GM11168 (cell line): ENCODE measurements around the gene FAM187B.

Experiments used
- in situ Hi-C: fragments of 300-500 bp; cut with MboI; formaldehyde crosslinking; loops from one replicate; pipeline ENCODE4 v1.12.0; 2022; ENCODE audit warnings: low sequenced_read_pairs; ENCODE audit not compliant: unreplicated experiment

Gene FAM187B

GRCh38 chr19:35228177-35228930 lies at the start of gene FAM187B:
FAM187B (minus strand) TSS chr19:35228739; CDS start chr19:35228680, 59 bp downstream.
- in situ Hi-C loops, result no loop called here

GRCh38 chr19:35276706-35277281 lies 48.3 kb upstream of the FAM187B start:
- in situ Hi-C loops, result no loop called here

- in situ Hi-C loops, result no loop called here
These were observed 45.8 kb upstream of the FAM187B start for GRCh38 chr19:35274323-35274722.

- in situ Hi-C loops, result no loop called here
These were observed 45.2 kb upstream of the FAM187B start for GRCh38 chr19:35273686-35274259.

- in situ Hi-C loops, result no loop called here
These were observed 44.6 kb upstream of the FAM187B start for GRCh38 chr19:35272954-35273649.

- in situ Hi-C loops, result no loop called here
These were observed 43.7 kb upstream of the FAM187B start for GRCh38 chr19:35272122-35272719.

GRCh38 chr19:35271546-35271945 lies 43.0 kb upstream of the FAM187B start:
- in situ Hi-C loops, result no loop called here

GRCh38 chr19:35270381-35270811 lies 41.9 kb upstream of the FAM187B start:
- in situ Hi-C loops, result no loop called here

GRCh38 chr19:35269438-35270117 lies 41.0 kb upstream of the FAM187B start:
- in situ Hi-C loops, result no loop called here

GRCh38 chr19:35268536-35269437 lies 40.2 kb upstream of the FAM187B start, which contains the start of gene USF2:
USF2 (plus strand) TSS chr19:35268962; CDS start chr19:35269102, 140 bp downstream.
- in situ Hi-C loops, result no loop called here

- in situ Hi-C loops, result no loop called here
These were observed 39.4 kb upstream of the FAM187B start for GRCh38 chr19:35267818-35268535.

GRCh38 chr19:35267353-35267817 lies 38.8 kb upstream of the FAM187B start:
- in situ Hi-C loops, result no loop called here

- in situ Hi-C loops, result no loop called here
These were observed 38.2 kb upstream of the FAM187B start for GRCh38 chr19:35266520-35267352.

GRCh38 chr19:35265900-35266519 lies 37.5 kb upstream of the FAM187B start:
- in situ Hi-C loops, result no loop called here

- in situ Hi-C loops, result no loop called here
These were observed 36.8 kb upstream of the FAM187B start for GRCh38 chr19:35265126-35265899.
